HG03469 (cell line): ENCODE measurements around the gene IL36RN.
"Not testable (repeated sequence)": the region's sequence is repeated elsewhere in the genome, so short reads cannot be mapped to it uniquely, and the experiment has no call there.

Experiments used
- ATAC-seq: cut with Tn5 transposase; IDR thresholded peaks from one replicate; pipeline ENCODE4 v1.9.1; 2021; ENCODE audit warnings: mild to moderate bottlenecking, moderate library complexity, moderate number of reproducible peaks; ENCODE audit not compliant: unreplicated experiment

Gene IL36RN

GRCh38 chr2:113072584-113072983 lies 13.6 kb downstream of the IL36RN start:
- no peak for ATAC-seq

- no peak for ATAC-seq
Observed at GRCh38 chr2:113073325-113073834, 14.4 kb downstream of the IL36RN start.

- no peak for ATAC-seq
Observed at GRCh38 chr2:113075030-113075429, 16.0 kb downstream of the IL36RN start.

- ATAC-seq: no peak
Observed at GRCh38 chr2:113075600-113075999, 16.6 kb downstream of the IL36RN start.

GRCh38 chr2:113076954-113077669 lies 18.1 kb downstream of the IL36RN start:
- ATAC-seq: no peak

GRCh38 chr2:113077921-113078320 lies 18.9 kb downstream of the IL36RN start:
- no peak for ATAC-seq

GRCh38 chr2:113078350-113078839 lies 19.4 kb downstream of the IL36RN start:
- no peak for ATAC-seq

- no peak for ATAC-seq
Observed at GRCh38 chr2:113079131-113079530, 20.1 kb downstream of the IL36RN start.

- ATAC-seq: no peak
Observed at GRCh38 chr2:113080134-113080533, 21.1 kb downstream of the IL36RN start.

GRCh38 chr2:113081488-113082210 lies 22.7 kb downstream of the IL36RN start:
- ATAC-seq: no peak

- ATAC-seq: no peak
Observed at GRCh38 chr2:113083296-113083695, 24.3 kb downstream of the IL36RN start.

- no peak for ATAC-seq
Observed at GRCh38 chr2:113084249-113085000, 25.4 kb downstream of the IL36RN start.

- no peak for ATAC-seq
Observed at GRCh38 chr2:113085542-113085941, 26.5 kb downstream of the IL36RN start.

- no peak for ATAC-seq
Observed at GRCh38 chr2:113088213-113088992, 29.4 kb downstream of the IL36RN start.

GRCh38 chr2:113089916-113090315 lies 30.9 kb downstream of the IL36RN start:
- no peak for ATAC-seq

GRCh38 chr2:113091231-113091896 lies 32.4 kb downstream of the IL36RN start:
- no peak for ATAC-seq

GRCh38 chr2:113092864-113093612 lies 34.0 kb downstream of the IL36RN start:
- ATAC-seq: no peak

GRCh38 chr2:113093613-113093977 lies 34.6 kb downstream of the IL36RN start:
- ATAC-seq: no peak

GRCh38 chr2:113096306-113096705 lies 37.3 kb downstream of the IL36RN start:
- not testable (repeated sequence) for ATAC-seq
